ENCODE results near the gene SH3RF3.
A peak's percentile ranks its signal among the peaks of the same experiment; 100 is the strongest.

DNA sequence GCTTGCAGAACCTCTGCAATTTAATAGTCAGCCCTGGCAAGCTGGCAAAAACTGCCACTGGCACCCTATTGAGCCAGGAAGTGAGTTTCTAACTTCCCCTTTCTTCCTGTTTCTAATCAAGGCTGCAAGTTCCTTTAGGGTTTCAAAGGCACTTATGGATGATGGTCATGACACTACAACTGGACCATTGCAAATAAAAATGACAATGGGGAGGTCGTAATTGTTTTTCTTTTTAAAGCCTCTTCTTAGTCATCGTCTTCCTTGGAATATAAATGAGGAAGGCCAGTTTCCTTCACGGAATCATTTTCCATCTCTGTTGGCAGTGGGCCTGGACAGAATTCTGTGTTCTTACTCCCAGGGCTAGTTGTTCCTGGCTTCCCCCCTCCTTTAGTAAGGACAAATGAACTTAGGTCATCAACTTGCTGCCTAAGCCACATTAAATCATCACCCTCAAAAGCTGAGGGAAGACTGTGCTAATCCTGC lies 35.8 kb downstream of the SH3RF3 start:
- TF ChIP-seq, protein P1, sequence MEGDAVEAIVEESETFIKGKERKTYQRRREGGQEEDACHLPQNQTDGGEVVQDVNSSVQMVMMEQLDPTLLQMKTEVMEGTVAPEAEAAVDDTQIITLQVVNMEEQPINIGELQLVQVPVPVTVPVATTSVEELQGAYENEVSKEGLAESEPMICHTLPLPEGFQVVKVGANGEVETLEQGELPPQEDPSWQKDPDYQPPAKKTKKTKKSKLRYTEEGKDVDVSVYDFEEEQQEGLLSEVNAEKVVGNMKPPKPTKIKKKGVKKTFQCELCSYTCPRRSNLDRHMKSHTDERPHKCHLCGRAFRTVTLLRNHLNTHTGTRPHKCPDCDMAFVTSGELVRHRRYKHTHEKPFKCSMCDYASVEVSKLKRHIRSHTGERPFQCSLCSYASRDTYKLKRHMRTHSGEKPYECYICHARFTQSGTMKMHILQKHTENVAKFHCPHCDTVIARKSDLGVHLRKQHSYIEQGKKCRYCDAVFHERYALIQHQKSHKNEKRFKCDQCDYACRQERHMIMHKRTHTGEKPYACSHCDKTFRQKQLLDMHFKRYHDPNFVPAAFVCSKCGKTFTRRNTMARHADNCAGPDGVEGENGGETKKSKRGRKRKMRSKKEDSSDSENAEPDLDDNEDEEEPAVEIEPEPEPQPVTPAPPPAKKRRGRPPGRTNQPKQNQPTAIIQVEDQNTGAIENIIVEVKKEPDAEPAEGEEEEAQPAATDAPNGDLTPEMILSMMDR (IDR thresholded peaks at IDR 0.05), result no peak
- TF ChIP-seq POLR2A (IDR thresholded peaks at IDR 0.05), result no peak
- TF ChIP-seq POLR2AphosphoS5 (IDR thresholded peaks at IDR 0.05), result peak in 1 of 3 donors; percentile 18

Measured in breast epithelium (tissue), 3 donors.